GM18907 (cell line): ENCODE measurements around the gene METTL21A.

Experiments used
- ATAC-seq: cut with Tn5 transposase; IDR thresholded peaks from one replicate; pipeline ENCODE4 v1.9.1; 2021; ENCODE audit warnings: mild to moderate bottlenecking, moderate library complexity; ENCODE audit not compliant: unreplicated experiment

Gene METTL21A

GRCh38 chr2:207624185-207625013 is 795 bp downstream of the METTL21A start:
- ATAC-seq, result peak; percentile 42

GRCh38 chr2:207621501-207622039 is 3.6 kb downstream of the METTL21A start:
- ATAC-seq, result no peak

GRCh38 chr2:207619764-207620203 is 5.4 kb downstream of the METTL21A start:
- ATAC-seq, result peak; percentile 42

- ATAC-seq, result no peak
Measured at GRCh38 chr2:207617011-207617671, 8.1 kb downstream of the METTL21A start.

GRCh38 chr2:207616185-207616584 is 9.0 kb downstream of the METTL21A start:
- no peak for ATAC-seq

GRCh38 chr2:207614824-207615223 is 10.4 kb downstream of the METTL21A start:
- ATAC-seq, result no peak

- no peak for ATAC-seq
Measured at GRCh38 chr2:207612714-207613113, 12.5 kb downstream of the METTL21A start.

- ATAC-seq, result no peak
Measured at GRCh38 chr2:207606829-207607228, 18.4 kb downstream of the METTL21A start.

- ATAC-seq, result no peak
Measured at GRCh38 chr2:207606399-207606798, 18.8 kb downstream of the METTL21A start.

- ATAC-seq, result no peak
Measured at GRCh38 chr2:207603486-207603885, 21.7 kb downstream of the METTL21A start.

GRCh38 chr2:207601774-207602173 is 23.4 kb downstream of the METTL21A start:
- ATAC-seq, result no peak

- no peak for ATAC-seq
Measured at GRCh38 chr2:207600231-207600630, 25.0 kb downstream of the METTL21A start.

GRCh38 chr2:207599636-207600035 is 25.6 kb downstream of the METTL21A start:
- ATAC-seq, result no peak

GRCh38 chr2:207594731-207595130 is 30.5 kb downstream of the METTL21A start:
- ATAC-seq, result no peak

GRCh38 chr2:207594264-207594663 is 30.9 kb downstream of the METTL21A start:
- no peak for ATAC-seq

GRCh38 chr2:207593277-207593676 is 31.9 kb downstream of the METTL21A start:
- ATAC-seq, result no peak

- ATAC-seq, result no peak
Measured at GRCh38 chr2:207589143-207589542, 36.1 kb downstream of the METTL21A start.

- ATAC-seq, result no peak
Measured at GRCh38 chr2:207587305-207587704, 37.9 kb downstream of the METTL21A start.

GRCh38 chr2:207584952-207585351 is 40.2 kb downstream of the METTL21A start:
- ATAC-seq, result no peak

- no peak for ATAC-seq
Measured at GRCh38 chr2:207571370-207571769, 53.8 kb downstream of the METTL21A start.

GRCh38 chr2:207567671-207568070 is 57.5 kb downstream of the METTL21A start:
- no peak for ATAC-seq
